ENCODE data around the gene MED27.

MED27 gene

GRCh38 chr9:132046456-132046855, 33.2 kb downstream of the MED27 start:
- H3K4me3 ChIP-seq (ENCODE audit: low read depth, low read length): no peak overlapping the region
- TF ChIP-seq CTCF (IDR thresholded peaks at IDR 0.05; ENCODE audit: low read depth, low read length, missing control alignments): no peak
- in situ Hi-C loops (cut with HindIII; ENCODE audit: low sequenced_read_pairs): no loop called here
- DNase-seq (ENCODE audit: low read depth): no peak

GRCh38 chr9:132044176-132044875, 35.3 kb downstream of the MED27 start:
- in situ Hi-C loops (cut with HindIII; ENCODE audit: low sequenced_read_pairs): no loop called here
- no peak overlapping the region for H3K4me3 ChIP-seq (ENCODE audit: low read depth, low read length)
- TF ChIP-seq CTCF (IDR thresholded peaks at IDR 0.05; ENCODE audit: low read depth, low read length, missing control alignments): no peak
- no peak for DNase-seq (ENCODE audit: low read depth)

- H3K4me3 ChIP-seq (ENCODE audit: low read depth, low read length): no peak overlapping the region
- no peak for TF ChIP-seq CTCF (IDR thresholded peaks at IDR 0.05; ENCODE audit: low read depth, low read length, missing control alignments)
- in situ Hi-C loops (cut with HindIII; ENCODE audit: low sequenced_read_pairs): no loop called here
- DNase-seq (ENCODE audit: low read depth): no peak
Observed at GRCh38 chr9:132043708-132044107, 36.0 kb downstream of the MED27 start.

GRCh38 chr9:132042324-132042723, 37.3 kb downstream of the MED27 start:
- peak; percentile 83 for DNase-seq (ENCODE audit: low read depth)
- H3K4me3 ChIP-seq (ENCODE audit: low read depth, low read length): no peak overlapping the region
- in situ Hi-C loops (cut with HindIII; ENCODE audit: low sequenced_read_pairs): no loop called here
- no peak for TF ChIP-seq CTCF (IDR thresholded peaks at IDR 0.05; ENCODE audit: low read depth, low read length, missing control alignments)

- no peak for DNase-seq (ENCODE audit: low read depth)
- TF ChIP-seq CTCF (IDR thresholded peaks at IDR 0.05; ENCODE audit: low read depth, low read length, missing control alignments): no peak
- in situ Hi-C loops (cut with HindIII; ENCODE audit: low sequenced_read_pairs): no loop called here
- H3K4me3 ChIP-seq (ENCODE audit: low read depth, low read length): no peak overlapping the region
Observed at GRCh38 chr9:132041798-132042197, 37.9 kb downstream of the MED27 start.

- no peak for DNase-seq (ENCODE audit: low read depth)
- in situ Hi-C loops (cut with HindIII; ENCODE audit: low sequenced_read_pairs): no loop called here
- no peak for TF ChIP-seq CTCF (IDR thresholded peaks at IDR 0.05; ENCODE audit: low read depth, low read length, missing control alignments)
- H3K4me3 ChIP-seq (ENCODE audit: low read depth, low read length): no peak overlapping the region
Observed at GRCh38 chr9:132040808-132041207, 38.9 kb downstream of the MED27 start.
